GOT3 (cell line): Measurements from ENCODE around the gene PRKG2.
"Not testable (repeated sequence)": the region's sequence is repeated elsewhere in the genome, so short reads cannot be mapped to it uniquely, and the experiment has no call there.

ENCODE experiments used
- DNase-seq: peaks from one replicate; lab custom pipeline; 2025; ENCODE audit warnings: mixed read lengths; lab: John Stamatoyannopoulos, UW

Gene PRKG2

DNA sequence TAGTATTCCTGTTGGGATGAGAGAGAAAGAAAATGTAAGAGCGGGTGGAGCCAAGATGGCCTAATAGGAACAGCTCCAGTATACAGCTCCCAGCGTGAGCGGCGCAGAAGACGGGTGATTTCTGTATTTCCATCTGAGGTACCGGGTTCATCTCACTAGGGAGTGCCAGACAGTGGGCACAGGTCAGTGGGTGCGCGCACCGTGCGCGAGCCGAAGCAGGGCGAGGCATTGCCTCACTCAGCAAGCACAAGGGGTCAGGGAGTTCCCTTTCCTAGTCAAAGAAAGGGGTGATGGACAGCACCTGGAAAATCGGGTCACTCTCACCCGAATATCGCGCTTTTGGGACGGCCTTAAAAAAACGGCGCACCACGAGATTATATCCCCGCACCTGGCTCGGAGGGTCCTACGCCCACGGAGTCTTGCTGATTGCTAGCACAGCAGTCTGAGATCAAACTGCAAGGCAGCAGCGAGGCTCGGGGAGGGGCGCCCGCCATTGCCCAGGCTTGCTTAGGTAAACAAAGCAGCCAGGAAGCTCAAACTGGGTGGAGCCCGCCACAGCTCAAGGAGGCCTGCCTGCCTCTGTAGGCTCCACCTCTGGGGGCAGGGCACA is 61.2 kb downstream of the PRKG2 start:
- not testable (repeated sequence) for DNase-seq

DNA sequence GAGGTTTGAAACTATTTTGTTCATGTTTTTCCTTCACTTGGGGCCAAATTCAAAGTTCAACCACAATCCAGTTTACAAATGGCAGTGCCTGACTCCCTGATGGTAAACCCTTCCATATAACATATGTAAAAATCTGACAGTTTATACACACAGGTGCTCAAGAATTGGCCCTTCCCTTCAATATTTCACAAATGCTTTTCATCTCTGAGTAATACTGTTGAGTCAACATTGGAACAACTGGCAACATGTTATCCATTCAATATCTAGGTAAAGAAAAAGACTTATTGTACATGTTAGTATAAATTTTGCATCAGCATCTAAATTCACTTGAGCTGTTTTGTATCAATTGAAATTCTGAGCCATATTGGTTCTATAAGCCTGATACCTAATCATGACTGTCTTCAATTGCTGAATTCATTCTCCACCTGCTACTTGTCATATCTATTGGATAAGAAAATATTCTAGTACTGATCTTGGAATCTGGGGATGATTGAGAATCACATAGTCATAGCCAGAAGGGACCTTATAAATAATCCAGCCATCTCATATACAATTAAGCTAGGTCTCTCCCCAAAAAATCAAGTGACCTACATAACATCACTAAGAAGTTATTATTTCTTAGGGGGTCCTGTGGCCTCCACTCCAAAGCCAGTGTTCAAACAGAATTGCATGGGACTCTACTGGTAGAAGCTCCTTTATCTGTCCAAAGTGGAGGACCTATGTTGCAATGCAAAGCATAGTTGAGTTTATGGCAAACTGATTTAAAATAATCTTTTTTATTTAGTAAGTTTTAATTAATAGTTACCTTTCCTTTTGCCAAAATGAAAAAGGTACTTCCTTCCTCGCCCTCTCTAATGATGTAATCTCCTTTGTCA is 61.9 kb downstream of the PRKG2 start:
- no peak for DNase-seq

DNA sequence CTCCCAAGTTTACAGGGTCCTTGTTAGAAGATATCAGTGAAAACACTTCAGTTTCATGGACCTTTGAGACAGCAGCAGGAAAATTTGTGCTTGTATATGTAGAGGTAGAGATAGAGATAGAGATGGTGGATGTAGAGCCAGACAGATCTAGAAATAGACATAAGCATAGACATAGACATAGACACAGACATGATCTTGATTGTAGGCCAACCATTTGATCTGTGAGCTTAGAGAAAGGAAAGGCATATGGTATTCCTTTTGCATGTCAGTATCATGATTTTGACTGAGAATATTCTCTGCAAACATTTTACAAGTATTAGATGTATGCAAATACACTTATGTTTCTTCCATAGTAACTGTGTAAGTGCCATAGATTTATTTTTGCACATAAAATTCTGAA is 65.0 kb downstream of the PRKG2 start:
- DNase-seq, result no peak

- no peak for DNase-seq
Measured at GRCh38 chr4:81148576-81148975, 66.4 kb downstream of the PRKG2 start.

DNA sequence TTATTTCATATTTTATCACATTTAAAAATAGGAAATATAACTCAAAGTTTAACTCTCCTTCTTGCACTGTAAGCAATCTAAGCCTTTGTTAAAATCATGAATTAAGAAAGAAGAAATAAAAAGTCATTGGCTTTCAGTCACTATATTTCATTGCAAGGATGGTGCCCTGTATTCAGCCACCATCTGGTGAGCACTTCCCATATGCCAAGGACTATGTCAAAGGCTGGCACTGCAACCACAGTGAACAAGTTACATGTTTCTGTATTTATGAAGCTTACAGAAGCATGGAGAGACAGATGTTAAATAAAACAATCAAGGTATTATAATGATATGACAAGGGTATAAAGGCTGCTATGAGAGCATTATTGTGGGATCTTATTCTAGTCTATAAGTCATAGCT is 68.6 kb downstream of the PRKG2 start:
- DNase-seq, result no peak

GRCh38 chr4:81143183-81143582 is 71.8 kb downstream of the PRKG2 start:
- no peak for DNase-seq

- DNase-seq, result no peak
Measured at GRCh38 chr4:81142744-81143143, 72.3 kb downstream of the PRKG2 start.

- DNase-seq, result no peak
Measured at GRCh38 chr4:81137894-81138293, 77.1 kb downstream of the PRKG2 start.

DNA sequence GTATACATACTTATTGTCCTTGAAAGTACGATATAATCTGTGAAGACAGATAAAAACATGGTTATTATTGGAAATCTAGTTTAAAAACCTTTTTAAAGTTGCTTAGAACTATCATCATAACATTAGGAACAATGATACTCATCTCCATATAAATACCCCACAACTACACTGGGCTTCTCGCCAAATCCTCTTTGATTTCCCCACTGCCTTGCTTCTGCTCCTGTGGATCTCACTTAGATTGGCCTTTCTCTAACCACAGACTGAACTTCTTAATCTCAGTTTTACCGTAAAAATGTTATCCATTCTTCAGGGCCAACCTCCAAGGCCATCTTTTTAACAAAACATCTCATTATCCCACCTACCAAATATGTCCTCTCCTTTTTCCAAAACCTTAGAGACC is 77.6 kb downstream of the PRKG2 start:
- DNase-seq, result no peak

DNA sequence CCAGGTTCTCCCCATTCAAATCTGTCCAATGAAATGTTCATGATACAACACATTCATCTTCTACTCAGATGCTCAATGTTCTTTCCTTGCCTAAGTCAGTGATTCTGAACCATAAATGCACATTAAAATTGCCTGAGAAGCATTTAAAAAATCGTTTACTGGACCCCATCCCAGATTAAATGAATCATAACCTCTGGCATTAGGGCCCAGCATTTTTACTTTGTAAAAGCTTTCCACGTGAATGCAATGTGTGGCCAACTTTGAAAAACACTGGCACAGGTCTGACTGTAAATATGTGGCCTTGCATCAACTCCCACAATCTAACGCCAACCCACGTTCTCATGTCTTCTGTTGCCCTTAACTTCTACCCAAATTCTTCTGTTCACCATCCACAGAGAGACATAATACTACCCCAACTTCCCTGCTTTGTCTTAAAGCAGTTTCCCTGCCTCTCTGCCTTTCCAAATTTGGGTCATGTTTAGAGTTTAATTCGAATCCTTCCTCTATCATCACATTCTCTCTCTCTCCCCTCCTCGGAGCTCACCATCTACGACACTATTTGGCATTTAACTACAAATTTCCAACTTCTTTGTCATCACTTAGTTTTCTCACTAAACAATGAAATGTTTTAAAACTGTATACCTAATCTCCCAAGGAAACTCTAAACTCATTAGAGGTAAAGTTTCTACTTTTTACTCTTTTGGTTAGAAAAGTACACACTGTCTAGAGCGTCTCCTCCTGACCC is 78.7 kb downstream of the PRKG2 start:
- no peak for DNase-seq

GRCh38 chr4:81135501-81135900 is 79.5 kb downstream of the PRKG2 start:
- no peak for DNase-seq

DNA sequence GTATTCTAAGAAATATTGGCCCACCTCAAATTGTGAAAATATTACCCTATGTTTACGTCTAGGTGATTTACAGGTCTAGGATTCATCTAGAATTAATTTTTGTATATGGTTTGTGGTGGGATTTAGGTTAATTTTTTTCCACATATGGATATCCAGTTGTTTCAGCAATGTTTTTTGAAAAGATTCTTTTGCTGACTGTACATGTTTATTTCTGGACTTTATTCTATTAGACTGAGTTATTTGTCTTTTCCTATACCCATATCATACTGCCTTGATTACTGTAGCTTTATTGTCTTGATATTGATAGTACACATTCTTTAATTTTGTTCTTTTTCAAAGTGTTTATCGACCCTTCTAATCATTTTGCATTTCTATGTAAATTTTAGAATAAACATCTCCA is 83.5 kb downstream of the PRKG2 start:
- DNase-seq, result no peak

GRCh38 chr4:81131066-81131465 is 84.0 kb downstream of the PRKG2 start:
- no peak for DNase-seq

DNA sequence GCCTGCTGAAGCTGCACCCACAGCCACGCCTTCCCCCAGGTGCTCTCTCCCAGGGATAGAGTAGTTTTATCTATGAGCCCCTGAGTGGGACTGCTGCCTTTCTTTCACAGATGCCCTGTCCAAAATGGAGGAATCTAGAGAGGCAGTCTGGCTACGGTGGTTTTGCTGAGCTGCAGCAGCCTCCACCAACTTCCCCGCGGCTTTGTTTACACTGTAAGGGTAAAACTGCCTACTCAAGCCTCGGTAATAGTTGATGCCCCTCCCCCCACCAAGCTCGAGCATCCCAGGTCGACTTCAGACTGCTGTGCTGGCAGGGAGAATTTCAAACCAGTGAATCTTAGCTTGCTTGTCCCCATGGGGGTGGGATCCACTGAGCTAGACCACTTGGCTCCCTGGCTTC is 84.5 kb downstream of the PRKG2 start:
- DNase-seq, result no peak

GRCh38 chr4:81120055-81120454 is 95.0 kb downstream of the PRKG2 start:
- DNase-seq, result no peak

DNA sequence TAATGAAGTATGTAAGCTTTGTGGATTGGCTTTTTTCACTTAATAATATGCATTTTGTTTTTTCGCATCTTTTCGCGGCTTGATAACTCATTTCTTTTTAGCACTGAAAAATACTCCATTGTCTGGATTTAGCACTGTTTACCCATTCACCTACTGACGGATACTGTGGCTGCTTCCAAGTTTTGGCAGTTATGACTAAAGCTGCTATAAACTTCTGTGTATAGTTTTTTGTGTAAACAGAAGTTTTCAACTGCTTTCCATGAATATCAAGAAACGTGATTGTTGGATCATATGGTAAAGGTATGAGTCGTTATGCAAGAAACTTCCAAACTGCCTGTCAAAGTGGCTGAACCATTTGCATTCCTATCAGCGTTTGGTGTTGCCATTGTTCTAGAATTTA is 96.9 kb downstream of the PRKG2 start:
- DNase-seq, result no peak

- no peak for DNase-seq
Measured at GRCh38 chr4:81116566-81116965, 98.5 kb downstream of the PRKG2 start.

DNA sequence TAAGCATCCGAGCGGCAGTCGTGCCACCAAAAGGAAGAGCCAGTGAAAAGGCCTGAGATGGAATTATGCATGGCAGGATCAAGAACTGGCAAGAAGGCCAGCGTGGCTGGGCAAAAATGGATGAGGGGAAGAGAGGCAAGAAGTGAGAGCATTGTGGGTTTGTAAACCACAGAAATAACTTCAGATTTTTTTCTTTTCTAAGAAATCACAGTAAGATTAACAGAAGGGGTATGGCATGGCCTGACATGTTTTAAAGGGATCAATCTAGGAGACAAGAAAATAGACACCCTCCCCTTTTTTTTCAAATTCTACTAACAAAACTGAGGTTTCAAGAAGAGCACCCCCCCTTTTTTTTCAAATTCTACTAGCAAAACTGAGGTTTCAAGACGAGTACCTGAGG is 102.0 kb downstream of the PRKG2 start:
- no peak for DNase-seq

DNA sequence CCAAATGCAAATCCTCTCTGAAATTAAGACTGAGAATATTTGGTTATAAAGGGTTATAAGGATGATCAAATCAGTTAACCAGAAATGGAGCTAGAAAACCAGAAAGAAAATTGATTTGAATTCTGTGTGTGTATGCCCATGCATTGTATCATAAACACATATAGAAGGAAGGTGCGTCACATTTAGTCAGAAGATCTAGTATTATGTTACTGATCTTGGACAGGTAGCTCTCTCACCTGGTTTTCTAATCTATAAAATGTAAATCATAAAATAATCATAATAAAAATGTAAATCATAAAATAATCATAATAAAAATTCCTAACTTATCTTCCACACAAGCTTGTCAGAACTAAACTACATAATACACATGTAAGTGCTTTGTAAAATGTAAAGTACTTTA is 105.7 kb downstream of the PRKG2 start:
- no peak for DNase-seq

DNA sequence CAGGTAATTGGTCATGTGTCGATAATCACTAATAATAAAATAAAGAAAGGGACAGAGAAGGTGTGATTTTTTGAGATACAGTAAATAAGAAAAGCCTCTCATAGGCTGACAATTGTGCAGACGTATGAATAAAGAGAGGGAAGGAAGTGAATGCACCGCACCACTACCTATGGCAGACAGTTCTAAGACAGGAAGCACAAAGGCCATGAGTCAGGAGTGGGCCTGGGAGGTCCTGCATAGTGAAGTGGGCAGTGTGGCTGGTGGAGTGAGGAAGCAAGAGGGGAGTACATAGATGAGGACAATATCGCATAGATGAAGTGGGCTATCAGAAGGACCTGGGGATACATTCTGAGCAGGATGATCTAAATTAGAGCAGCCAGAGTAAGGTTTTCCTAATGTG is 108.9 kb downstream of the PRKG2 start:
- no peak for DNase-seq

DNA sequence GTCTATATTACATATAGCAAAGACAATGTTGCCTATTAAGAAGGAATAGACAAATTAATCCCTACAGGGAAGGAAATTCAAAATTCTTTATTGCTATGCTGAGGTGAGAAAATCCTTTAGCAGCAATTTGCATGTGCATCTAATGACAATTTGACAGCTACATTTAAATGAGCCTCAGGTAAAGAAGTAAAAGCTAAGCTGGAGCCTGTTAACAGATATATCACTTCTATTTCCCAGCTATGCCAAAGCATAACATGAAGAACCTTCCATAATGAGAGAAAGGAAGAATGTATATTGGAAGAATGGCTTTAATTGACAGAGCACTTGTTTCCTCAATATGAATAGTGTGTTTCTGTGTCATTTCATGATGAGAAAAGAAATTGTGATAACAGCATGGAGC is 112.9 kb downstream of the PRKG2 start:
- no peak for DNase-seq

- no peak for DNase-seq
Measured at GRCh38 chr4:81096566-81096965, 118.5 kb downstream of the PRKG2 start.

DNA sequence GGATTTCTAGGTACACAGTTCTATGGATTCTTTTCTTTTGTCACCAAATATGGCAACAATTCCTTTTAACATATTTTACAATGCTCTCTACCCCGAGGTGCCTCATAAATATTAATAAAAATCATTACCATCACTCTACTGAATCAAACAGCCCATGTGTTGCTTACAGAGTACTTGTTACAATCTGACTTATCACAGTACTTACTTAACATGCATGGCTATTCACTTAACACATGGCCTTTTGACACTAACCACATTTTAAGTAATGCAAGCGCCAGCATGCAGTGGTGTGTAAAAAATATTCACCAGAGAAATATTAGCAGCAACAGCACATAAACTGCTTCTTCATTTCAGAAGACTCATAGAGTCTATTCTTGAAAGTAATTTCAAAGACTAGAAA is 119.6 kb downstream of the PRKG2 start:
- no peak for DNase-seq
